ENCODE measurements around the gene IQGAP1. TPM values are rescaled to one million over a fixed set of nuclear protein-coding genes. Genes with fewer than 3 reads are reported as not detected.

The IQGAP1 gene
- total RNA-seq, 3 donors from 2014 or later (not counting 1 experiment from before 2014, with no cell fraction given), result 431 to 493 (median 446) TPM

- Histone ChIP-seq H3K36me3 (ENCODE audit: control insufficient read depth, insufficient read depth, low read length) (peaks cover 2% of the 10 kb centered on the region), H3K27ac (ENCODE audit: low read length) (no peak overlapping the region), H3K27me3 (ENCODE audit: control insufficient read depth, insufficient read depth, low read length) (no peaks in the 10 kb centered on the region), H3K4me1 (ENCODE audit: control insufficient read depth, insufficient read depth, low read length) (peaks cover 9% of the 10 kb centered on the region), H3K4me3 (ENCODE audit: low read length) (no peak overlapping the region), H3K9me3 (ENCODE audit: control insufficient read depth, insufficient read depth, low read length) (no peaks in the 10 kb centered on the region)
- DNase-seq (no peak), ATAC-seq (peak in 1 of 3 donors; percentile 56)
- TF ChIP-seq CTCF (IDR thresholded peaks at IDR 0.05), result no peak
- Mint-ChIP-seq H3K36me3 (no peaks in the 10 kb centered on the region), H3K4me1 (peaks cover 50 to 54% of the 10 kb centered on the region in 2 donors), H3K9me3 (no peaks in the 10 kb centered on the region), H3K27me3 (ENCODE audit: low read depth in 2 of 2) (no peaks in the 10 kb centered on the region), H3K4me3 (no peak overlapping the region), H3K27ac (no peak overlapping the region)
- intact Hi-C loops (cut with micrococcal nuclease), result no loop called here
- WGBS (ENCODE audit: insufficient coverage), result 54% methylated on average over 5 of the region's 6 CpGs
Observed at GRCh38 chr15:90550919-90551318, 162.9 kb downstream of the IQGAP1 start.

Other genes with a start within 250 kb of the IQGAP1 start
- 10 to 100 TPM; 13.1 to 28.1 (median 25.0) TPM for gene SEMA4B, start 186.9 kb upstream of the IQGAP1 start, total RNA-seq
- 100 to 1,000 TPM; 136 to 209 (median 154) TPM for gene CIB1, start 154.3 kb upstream of the IQGAP1 start, total RNA-seq
- gene GDPGP1, start 154.0 kb upstream of the IQGAP1 start, total RNA-seq, result 10 to 100 TPM in 1 of 3 donors, 1 to 10 TPM in 2; 7.8 to 11.1 (median 9.5) TPM
- 1 to 10 TPM in 2 of 3 donors, under 1 TPM in 1; 0.18 to 2.2 (median 1.2) TPM for gene TTLL13, start 138.7 kb upstream of the IQGAP1 start, total RNA-seq
- gene NGRN, start 122.6 kb upstream of the IQGAP1 start, total RNA-seq, result 10 to 100 TPM; 33.4 to 43.5 (median 33.5) TPM
- gene ZNF774, start 36.0 kb upstream of the IQGAP1 start, total RNA-seq, result under 1 TPM; 0.34 to 0.70 (median 0.47) TPM
- 100 to 1,000 TPM in 1 of 3 donors, 10 to 100 TPM in 2; 68.8 to 101 (median 92.4) TPM for gene CRTC3, start 141.7 kb downstream of the IQGAP1 start, total RNA-seq